ENCODE results near the gene CSNK1D.

CSNK1D gene

DNA sequence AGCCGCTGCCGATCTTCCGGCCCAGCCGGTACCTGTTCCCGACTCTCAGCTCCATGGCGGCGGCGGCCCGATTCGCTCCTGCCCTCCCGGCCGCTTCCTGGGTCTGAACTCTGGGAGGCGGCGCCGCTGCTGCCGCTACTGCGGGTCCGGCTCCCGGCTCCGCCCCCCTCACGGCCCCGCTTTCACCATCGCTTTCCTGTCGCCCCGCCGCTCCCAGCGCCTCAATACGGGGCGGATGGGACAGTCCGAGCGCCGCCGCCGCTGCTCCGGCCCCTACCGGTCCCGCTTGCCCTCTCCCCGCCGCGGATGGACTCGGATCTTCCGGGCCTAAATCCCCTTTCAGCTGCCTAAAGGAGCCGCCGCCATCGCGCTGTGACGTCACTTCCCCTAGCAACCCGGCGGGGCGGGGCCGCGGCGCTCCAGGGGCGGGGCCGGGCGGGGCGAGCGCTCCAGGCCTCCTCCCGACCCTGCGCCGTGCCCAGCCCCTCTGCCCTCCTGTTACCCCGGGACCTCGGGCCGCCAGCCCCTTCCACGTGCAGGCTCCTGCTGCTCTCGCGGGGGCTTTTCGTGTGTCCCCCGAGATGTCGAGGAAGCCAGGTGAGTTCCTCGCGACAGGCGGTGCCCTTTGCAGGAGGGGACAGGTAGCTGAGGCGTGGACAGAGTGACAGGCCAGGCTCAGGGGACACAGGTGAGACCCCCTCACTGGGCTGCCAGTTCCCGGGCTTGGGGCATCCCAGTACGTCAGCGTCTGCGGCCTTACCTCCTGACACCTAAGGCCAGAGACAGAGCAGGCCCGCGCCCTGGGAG is at the start of gene CSNK1D:
TSS of gene CSNK1D (minus strand) at position 374 of the 807 bp plus-strand sequence. CDS start at position 55, 319 bp downstream.
- TF ChIP-seq, protein P1, sequence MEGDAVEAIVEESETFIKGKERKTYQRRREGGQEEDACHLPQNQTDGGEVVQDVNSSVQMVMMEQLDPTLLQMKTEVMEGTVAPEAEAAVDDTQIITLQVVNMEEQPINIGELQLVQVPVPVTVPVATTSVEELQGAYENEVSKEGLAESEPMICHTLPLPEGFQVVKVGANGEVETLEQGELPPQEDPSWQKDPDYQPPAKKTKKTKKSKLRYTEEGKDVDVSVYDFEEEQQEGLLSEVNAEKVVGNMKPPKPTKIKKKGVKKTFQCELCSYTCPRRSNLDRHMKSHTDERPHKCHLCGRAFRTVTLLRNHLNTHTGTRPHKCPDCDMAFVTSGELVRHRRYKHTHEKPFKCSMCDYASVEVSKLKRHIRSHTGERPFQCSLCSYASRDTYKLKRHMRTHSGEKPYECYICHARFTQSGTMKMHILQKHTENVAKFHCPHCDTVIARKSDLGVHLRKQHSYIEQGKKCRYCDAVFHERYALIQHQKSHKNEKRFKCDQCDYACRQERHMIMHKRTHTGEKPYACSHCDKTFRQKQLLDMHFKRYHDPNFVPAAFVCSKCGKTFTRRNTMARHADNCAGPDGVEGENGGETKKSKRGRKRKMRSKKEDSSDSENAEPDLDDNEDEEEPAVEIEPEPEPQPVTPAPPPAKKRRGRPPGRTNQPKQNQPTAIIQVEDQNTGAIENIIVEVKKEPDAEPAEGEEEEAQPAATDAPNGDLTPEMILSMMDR (IDR thresholded peaks at IDR 0.05; ENCODE audit: extremely low read depth, missing control alignments) = no peak
- peak; percentile 99 for DNase-seq (ENCODE audit: low spot score)

DNA sequence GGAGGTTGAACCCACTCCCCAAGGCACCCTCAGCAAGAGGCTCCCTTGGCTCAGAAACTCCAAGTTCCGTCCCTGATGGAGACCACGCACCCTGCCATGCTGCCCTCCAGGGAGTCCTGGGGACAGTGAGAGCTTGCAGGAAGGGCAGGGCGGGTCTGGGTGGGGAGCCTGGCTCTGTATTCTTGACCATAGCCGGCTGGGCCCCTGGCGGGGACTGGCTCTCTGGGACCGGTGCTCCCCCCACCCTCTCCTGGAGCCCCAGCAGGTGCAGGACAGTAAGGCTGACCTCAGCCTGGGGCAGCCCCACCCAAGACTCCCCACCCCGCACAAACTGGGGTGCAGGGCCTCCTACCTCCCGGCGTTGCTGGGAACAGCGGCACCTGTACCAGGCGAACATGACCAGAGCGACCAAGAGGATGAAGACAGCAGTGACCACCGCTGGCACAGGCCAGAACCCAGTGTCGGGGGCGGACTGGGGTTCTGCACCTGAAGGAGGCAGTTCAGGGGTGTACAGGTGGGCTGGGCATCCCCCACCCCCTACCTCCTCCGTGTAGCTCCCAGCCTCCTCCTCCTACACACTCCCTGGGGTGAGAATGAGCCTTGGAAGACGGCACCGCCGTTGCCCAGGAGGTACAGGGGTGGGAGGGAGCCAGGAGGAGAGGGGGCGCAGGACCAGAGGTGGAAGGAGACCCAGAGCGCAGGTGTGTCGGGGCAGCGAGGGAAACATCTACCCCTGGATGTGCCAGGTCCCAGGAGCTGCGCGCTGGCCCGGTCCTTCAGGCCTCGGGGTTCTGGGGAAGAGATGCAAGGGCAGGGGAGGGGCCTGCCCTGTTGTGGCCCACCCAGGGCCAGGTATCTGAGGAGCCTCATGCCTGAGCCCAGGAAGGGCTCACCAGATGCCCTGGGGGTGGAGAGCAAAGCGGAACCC is 49.3 kb upstream of the CSNK1D start:
- TF ChIP-seq, protein P1 (IDR thresholded peaks at IDR 0.05; ENCODE audit: extremely low read depth, missing control alignments) = no peak
- no peak for DNase-seq (ENCODE audit: low spot score)

DNA sequence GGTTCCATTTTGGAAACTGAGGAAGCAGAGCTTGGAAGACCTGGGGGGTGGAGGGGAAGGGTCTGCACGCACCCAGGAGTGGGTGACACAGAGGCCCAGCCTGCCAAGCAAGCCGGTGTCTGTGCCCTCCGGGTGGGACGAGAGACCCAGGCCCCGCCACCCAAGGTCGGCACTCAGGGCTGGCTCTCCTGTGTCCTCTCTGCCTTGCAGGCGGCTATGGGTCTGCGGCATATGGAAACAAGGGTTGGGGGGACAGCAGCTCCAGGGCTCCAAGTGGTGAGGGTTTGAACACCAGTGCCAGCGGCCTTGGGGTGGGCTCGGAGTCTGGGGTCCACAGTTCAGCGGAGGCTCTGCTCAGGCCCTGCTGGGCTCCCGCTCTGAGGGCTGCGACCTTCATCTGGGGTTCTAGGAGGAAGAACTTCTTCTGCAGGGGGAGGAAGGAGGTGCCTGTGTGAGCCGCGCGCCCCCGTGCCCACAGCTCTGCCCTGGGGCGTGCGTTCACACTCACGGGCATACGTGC is 48.5 kb upstream of the CSNK1D start:
- no peak for DNase-seq (ENCODE audit: low spot score)
- TF ChIP-seq, protein P1 (IDR thresholded peaks at IDR 0.05; ENCODE audit: extremely low read depth, missing control alignments) = no peak

DNA sequence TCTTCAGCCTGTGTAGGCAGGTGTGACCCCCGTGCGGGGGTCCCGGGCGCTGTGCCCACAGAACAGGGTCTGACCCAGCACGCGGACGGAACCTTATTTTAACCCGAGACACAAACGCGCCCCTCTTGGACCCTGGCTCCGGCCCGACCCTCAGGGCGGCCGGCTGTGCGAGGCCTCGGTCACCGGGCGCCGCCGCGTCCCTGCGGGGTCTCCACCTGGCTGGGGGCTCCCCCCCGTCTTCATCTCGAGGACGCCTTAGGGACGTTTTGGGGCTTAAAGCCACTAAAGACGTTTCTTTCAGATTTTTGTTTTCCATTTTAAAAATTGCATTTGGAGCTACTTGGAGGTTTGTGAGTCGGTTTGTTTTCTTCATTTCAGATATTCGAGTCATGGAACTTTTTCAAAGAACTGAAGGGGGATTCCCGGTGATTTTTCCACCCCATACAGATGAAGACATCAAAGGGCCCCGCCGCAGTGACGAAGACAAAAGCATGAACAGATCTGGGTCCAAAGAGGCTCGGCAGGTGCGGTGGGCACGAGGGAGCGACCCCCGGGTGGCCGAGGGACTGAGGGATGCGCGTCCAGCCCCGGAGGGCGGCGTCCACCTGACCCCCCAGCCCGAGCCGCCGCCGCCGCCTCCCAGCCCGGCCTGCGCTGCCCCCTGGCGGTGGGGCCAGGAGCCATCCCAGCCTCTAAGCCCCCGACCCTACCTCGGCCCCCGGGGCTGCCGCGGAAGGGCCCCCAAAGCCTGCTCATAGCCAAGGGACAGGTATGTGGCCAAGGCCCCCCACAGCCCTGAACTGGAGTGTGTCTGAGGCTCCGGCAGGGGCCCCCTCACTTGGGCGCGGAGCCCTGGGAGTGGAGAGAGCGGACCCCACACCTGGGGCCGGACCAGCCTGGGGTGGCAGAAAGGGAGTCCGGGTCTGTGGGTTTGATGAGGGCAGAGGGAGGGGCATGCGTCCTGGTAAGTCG is 47.7 kb upstream of the CSNK1D start:
- TF ChIP-seq, protein P1 (IDR thresholded peaks at IDR 0.05; ENCODE audit: extremely low read depth, missing control alignments) = peak; percentile 83
- DNase-seq (ENCODE audit: low spot score) = peak; percentile 89

DNA sequence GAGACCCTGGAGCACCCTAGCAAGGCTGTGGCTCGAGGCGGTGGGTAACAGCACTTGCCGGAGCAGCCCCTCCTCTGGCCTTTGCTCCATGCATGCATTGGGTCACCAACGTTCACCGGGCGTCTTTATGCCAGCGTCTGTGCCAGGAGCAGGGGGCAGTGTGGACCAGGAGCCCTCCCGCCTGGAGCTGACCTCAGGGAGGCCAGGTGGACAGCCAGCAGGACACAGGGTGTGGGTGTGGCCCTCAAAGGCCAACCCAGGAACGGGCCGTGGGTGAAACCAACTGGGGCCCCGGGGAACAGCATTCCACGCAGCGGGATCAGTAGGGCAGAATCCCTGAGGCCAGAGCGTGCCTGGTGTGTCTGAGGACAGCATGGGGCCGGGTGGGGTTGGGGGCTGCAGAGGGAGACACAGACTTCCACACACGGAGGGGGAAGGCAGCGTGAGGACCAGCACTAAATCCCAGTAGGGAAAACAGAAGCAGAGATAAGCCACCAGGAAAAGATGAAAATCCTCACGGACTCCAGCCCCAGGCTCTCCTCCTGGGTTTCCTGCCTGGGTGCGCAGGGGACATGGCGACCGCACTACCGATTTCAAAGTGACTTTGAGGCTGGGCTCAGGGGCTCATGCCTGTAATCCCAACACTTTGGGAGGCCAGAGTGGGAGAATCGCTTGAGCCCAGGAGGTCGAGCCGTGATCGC is 46.8 kb upstream of the CSNK1D start:
- no peak for DNase-seq (ENCODE audit: low spot score)
- TF ChIP-seq, protein P1 (IDR thresholded peaks at IDR 0.05; ENCODE audit: extremely low read depth, missing control alignments) = no peak

DNA sequence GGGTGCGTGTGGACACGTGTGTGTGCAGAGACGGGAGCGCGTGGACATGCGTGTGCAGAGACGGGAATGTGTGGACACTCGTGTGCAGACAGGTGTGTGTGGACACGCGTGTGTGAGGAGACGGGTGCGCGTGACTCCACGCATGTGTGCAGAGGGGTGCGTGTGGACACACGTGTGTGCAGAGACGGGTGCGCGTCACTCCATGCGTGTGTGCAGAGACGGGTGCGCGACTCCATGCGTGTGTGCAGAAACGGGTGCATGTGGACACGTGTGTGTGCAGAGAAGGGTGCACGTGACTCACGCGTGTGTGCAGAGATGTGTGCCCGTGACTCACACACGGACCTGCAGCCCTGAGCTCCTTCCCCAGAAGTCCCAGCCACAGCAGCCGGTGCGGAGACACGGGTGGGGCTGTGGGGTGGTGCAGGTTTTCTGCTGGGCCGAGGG is 46.1 kb upstream of the CSNK1D start:
- TF ChIP-seq, protein P1 (IDR thresholded peaks at IDR 0.05; ENCODE audit: extremely low read depth, missing control alignments) = no peak
- no peak for DNase-seq (ENCODE audit: low spot score)
